SJSA1 (cell line): ENCODE measurements around the gene TSPAN8. TPM values are rescaled to one million over a fixed set of nuclear protein-coding genes. Genes with fewer than 3 reads are reported as not detected.
"Not testable (repeated sequence)": the region's sequence is repeated elsewhere in the genome, so short reads cannot be mapped to it uniquely, and the experiment has no call there.

ENCODE experiments used
- DNase-seq, 2 experiments: peaks; one replicate each; pipeline ENCODE4 v3.0.0-alpha.2; 2015 to 2020; ENCODE audit warnings: low spot score in 2 of 2, low read depth in 1 of 2
- H3K27ac ChIP-seq: fragments of 250-450 bp; sonication (Bioruptor Pico); 2 replicates; pipeline ENCODE4 v1.5.1; 2020; ENCODE audit warnings: mild to moderate bottlenecking, moderate library complexity
- H3K27me3 ChIP-seq: fragments of 250-450 bp; sonication (Bioruptor Pico); replicated peaks from 2 replicates; pipeline ENCODE4 v1.5.1; 2020; ENCODE audit warnings: mild to moderate bottlenecking, moderate library complexity
- H3K36me3 ChIP-seq: fragments of 250-450 bp; sonication (Bioruptor Pico); 2 replicates; pipeline ENCODE4 v1.5.1; 2020; ENCODE audit warnings: mild to moderate bottlenecking
- H3K4me1 ChIP-seq: fragments of 250-450 bp; sonication (Bioruptor Pico); replicated peaks from 2 replicates; pipeline ENCODE4 v1.6.1; 2021; ENCODE audit warnings: mild to moderate bottlenecking
- H3K4me3 ChIP-seq: fragments of 250-450 bp; sonication (Bioruptor Pico); 2 replicates; pipeline ENCODE4 v1.5.1; 2020; ENCODE audit warnings: mild to moderate bottlenecking
- H3K9me3 ChIP-seq: fragments of 250-450 bp; sonication (Bioruptor Pico); replicated peaks from 2 replicates; pipeline ENCODE4 v1.5.1; 2020; ENCODE audit warnings: mild to moderate bottlenecking
- total RNA-seq: library from RNA; depleted of rRNA; stranded (reverse); fragments of >200 nt; shearing (Covaris generic); gene quantifications from 2 replicates; pipeline ENCODE4 v1.2.3, GENCODE V29; 2014

TSPAN8 gene
- total RNA-seq, 1 experiment from 2014 or later, result not detected

DNA sequence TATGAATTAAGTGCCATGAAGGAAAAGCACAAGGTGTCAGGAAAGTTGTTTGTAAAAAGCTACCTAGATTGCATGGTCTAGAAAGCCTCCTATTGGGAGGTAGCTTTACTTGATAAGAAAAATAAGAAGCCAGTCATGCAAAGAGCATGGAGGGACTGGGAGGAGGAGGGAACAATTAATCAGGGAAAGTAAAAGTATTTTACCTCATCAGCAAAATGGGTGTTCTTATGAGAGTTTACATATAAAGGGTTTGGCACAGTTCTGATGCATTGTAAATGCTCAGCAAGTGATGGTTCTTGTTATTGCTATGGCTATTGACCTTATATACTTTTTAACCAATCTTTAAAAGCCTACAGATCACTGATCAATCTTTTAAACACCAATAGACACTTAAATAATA, 17.0 kb upstream of the TSPAN8 start:
- no peak overlapping the region for H3K4me3 ChIP-seq
- H3K27me3 ChIP-seq, result no peaks in the 10 kb centered on the region; the same call in 1 of the 2 replicates
- no peaks in the 10 kb centered on the region for H3K36me3 ChIP-seq
- H3K4me1 ChIP-seq, result peaks cover 24% of the 10 kb centered on the region
- no peaks in the 10 kb centered on the region for H3K9me3 ChIP-seq
- DNase-seq, result no peak
- H3K27ac ChIP-seq, result no peak overlapping the region

DNA sequence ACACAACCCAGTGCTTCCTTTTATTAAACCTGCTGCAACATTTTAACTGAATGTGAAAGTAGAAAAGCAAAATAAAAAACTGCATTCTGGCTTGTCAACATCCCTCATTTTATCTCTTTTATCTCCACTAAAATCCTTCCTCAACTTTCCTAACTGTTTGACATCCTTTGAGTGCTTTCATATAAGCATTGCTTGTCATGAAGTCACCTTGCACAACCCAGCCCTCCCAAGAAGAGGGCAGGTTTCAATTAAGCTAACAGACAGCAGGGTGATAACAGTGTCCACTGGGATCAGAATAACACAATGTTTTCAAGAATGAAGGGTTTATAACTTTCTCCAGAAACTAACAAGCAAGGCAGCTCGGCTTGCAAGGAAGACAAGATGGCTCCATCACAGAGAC, 16.3 kb upstream of the TSPAN8 start:
- H3K36me3 ChIP-seq, result no peaks in the 10 kb centered on the region
- peaks cover 29% of the 10 kb centered on the region for H3K4me1 ChIP-seq
- no peak overlapping the region for H3K4me3 ChIP-seq
- H3K27ac ChIP-seq, result no peak overlapping the region
- H3K27me3 ChIP-seq, result no peaks in the 10 kb centered on the region; the same call in 1 of the 2 replicates
- peak in 1 of 2 experiments; percentile 3 for DNase-seq
- H3K9me3 ChIP-seq, result no peaks in the 10 kb centered on the region

DNA sequence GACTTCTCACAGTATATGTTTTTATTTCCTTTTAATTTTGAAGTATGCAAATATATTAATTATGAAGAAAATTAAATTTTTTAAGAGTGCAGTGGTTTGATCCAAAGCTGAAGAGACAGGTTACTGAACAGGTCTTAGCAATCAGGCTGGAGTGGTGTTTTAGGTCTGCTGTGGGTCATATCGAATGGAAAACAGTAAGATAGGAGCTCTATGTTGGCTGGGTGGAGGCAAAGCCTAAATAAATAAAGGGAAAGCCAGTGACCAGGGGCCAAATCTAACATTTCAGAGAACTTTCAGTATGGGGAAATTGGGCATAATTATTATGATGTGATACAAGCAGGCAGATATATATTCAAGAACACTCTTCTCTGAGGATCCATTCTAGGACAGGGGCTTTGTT, 12.7 kb upstream of the TSPAN8 start:
- H3K36me3 ChIP-seq, result no peaks in the 10 kb centered on the region
- no peaks in the 10 kb centered on the region for H3K9me3 ChIP-seq
- H3K27ac ChIP-seq, result peak overlapping the region; percentile 27
- no peak overlapping the region for H3K4me3 ChIP-seq
- H3K27me3 ChIP-seq, result no peaks in the 10 kb centered on the region; the same call in 1 of the 2 replicates
- peaks cover 33% of the 10 kb centered on the region for H3K4me1 ChIP-seq
- DNase-seq, result no peak

DNA sequence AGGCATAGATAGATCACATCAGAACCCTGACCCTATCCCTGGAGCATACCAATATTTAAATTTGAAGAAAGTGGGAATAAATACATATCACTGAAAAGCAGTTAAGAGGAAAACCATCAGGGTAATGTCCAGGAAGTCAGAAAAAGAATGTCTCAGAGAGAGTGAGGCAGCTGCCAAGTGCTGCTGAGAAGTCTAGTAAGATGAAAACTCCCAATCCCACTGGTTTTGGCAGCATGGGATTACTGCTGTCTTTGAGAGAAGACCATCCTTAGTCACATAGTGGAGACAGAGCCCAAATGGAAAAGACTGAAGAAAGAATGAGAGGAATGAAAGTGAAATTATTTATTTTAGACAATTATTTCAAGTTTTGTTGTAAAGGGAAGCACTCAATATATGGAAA, 11.5 kb upstream of the TSPAN8 start:
- Histone ChIP-seq H3K9me3 (no peaks in the 10 kb centered on the region), H3K27ac (no peak overlapping the region), H3K4me1 (peaks cover 37% of the 10 kb centered on the region), H3K36me3 (no peaks in the 10 kb centered on the region), H3K27me3 (no peaks in the 10 kb centered on the region; the same call in 1 of the 2 replicates), H3K4me3 (no peak overlapping the region)
- DNase-seq, result no peak

DNA sequence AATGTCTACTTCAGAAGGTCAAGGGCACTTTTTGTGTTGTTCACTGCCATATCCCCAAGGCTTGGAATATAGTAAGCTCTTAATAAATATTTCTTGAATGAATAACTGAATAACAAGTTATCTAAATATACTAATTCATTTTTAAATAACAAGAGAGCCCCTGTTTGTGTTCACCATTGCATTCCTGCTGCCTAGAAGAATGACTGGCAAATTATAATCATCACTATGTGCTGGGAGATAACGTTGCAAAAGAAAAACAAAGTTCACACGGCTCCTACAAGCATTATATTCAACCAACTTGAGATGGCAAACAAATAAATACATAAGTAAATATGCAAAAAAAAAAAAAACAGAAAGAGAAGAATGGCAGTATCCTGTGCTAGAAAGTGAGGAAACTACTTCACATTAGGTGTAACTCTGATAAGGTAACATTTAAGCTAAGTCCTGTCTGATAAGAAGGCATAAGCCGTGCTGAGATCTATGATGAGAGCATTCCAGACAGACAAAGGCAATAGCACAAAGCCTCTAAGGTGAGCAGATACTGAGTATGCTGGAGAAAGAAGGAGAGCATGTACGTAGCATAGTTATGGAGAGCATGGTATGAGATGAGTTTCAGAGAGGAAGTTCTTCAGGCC, 9.2 kb upstream of the TSPAN8 start:
- H3K27me3 ChIP-seq, result no peaks in the 10 kb centered on the region; the same call in 1 of the 2 replicates
- H3K27ac ChIP-seq, result no peak overlapping the region
- no peaks in the 10 kb centered on the region for H3K9me3 ChIP-seq
- peaks cover 32% of the 10 kb centered on the region for H3K4me1 ChIP-seq
- no peak overlapping the region for H3K4me3 ChIP-seq
- H3K36me3 ChIP-seq, result no peaks in the 10 kb centered on the region
- DNase-seq, result no peak

DNA sequence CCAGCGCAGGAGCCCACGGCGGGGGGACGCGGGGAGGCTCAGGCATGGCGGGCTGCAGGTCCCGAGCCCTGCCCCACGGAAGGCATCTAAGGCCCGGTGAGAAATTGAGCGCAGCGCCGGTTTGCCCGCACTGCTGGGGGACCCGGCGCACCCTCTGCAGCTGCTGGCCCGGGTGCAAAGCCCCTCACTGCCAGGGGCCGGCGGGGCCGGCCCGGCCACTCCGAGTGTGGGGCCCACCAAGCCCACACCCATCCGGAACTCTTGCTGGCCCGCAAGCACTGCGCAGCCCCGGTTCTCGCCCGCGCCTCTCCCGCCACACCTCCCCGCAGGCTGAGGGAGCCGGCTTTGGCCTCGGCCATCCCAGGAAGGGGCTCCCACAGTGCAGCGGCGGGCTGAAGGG, 8.5 kb upstream of the TSPAN8 start:
- H3K4me1 ChIP-seq, result peaks cover 29% of the 10 kb centered on the region
- H3K4me3 ChIP-seq, result no peak overlapping the region
- H3K27ac ChIP-seq, result no peak overlapping the region
- no peak for DNase-seq
- H3K36me3 ChIP-seq, result no peaks in the 10 kb centered on the region
- H3K9me3 ChIP-seq, result no peaks in the 10 kb centered on the region
- H3K27me3 ChIP-seq, result no peaks in the 10 kb centered on the region; the same call in 1 of the 2 replicates

DNA sequence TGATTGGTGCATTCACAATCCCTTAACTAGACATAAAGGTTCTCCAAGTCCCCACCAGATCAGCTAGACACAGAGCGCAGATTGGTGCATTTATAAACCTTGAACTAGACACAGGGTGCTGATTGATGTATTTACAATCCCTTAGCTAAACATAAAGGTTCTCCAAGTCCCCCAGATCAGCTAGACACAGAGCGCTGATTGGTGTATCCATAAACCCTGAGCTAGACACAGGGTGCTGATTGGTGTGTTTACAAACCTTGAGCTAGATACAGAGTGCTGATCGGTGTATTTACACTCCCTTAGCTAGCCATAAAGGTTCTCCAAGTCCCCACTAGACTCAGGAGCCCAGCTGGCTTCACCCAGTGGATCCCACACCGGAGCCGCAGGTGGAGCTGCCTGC, 8.0 kb upstream of the TSPAN8 start:
- not testable (repeated sequence) for H3K4me3 ChIP-seq, H3K36me3 ChIP-seq, H3K27ac ChIP-seq, H3K27me3 ChIP-seq, DNase-seq, H3K9me3 ChIP-seq
- peaks cover 24% of the 10 kb centered on the region for H3K4me1 ChIP-seq

DNA sequence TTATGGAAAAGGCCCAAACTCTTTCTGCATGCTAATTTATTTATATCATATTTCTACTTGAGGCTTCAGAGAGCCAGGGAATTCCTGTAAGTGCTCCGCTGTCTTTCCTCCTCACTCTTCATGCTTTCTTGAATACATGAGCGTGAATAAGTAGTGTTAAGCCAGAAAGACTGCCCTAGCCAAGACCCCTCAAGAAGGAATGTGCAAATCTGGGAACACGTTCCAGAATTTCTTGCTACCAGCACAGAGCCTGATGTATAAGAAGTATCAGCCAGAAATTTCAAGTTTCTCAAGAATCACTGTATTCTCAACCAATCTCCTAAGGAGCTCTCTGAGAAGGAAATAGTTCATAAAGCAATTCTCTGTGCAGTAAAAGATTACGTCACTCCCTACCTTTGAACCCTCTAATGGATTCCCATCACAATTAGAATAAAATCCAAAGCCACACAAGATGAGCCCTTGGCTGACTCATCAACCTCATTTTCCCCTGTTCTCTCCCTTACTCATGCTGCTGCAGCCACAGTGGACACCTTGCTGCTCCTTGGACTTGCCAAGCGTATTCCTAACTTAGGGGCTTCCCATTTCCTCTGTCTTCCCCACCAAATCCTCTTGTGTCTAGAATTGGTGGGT, 6.9 kb upstream of the TSPAN8 start:
- H3K9me3 ChIP-seq, result no peaks in the 10 kb centered on the region
- DNase-seq, result peak in 1 of 2 experiments; percentile 9
- H3K4me1 ChIP-seq, result peaks cover 13% of the 10 kb centered on the region
- no peak overlapping the region for H3K4me3 ChIP-seq
- H3K27me3 ChIP-seq, result no peaks in the 10 kb centered on the region; the same call in 1 of the 2 replicates
- H3K27ac ChIP-seq, result no peak overlapping the region
- H3K36me3 ChIP-seq, result no peaks in the 10 kb centered on the region

DNA sequence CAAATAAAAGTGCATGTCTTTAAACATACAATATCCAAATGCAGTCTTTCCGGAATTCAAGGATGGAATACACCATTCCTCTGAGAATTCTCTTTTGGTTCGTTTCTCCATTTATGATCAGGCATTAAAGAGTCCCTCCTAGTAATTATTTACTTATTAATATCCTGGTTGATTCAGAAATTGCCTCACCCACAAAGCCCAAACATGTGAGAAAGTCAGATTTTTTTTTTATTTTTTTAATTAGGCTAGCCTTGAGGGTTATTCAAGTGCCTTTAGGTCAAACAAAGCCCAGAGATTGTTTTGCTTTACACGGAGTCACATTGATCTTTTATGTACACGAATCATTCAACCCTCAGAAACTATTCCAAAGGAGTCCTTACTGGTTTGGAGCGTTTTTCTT, 6.4 kb upstream of the TSPAN8 start:
- no peaks in the 10 kb centered on the region for H3K36me3 ChIP-seq
- no peaks in the 10 kb centered on the region for H3K9me3 ChIP-seq
- no peak overlapping the region for H3K4me3 ChIP-seq
- no peak for DNase-seq
- H3K27me3 ChIP-seq, result no peaks in the 10 kb centered on the region; the same call in 1 of the 2 replicates
- H3K4me1 ChIP-seq, result peaks cover 10% of the 10 kb centered on the region; the same call in 1 of the 2 replicates
- H3K27ac ChIP-seq, result no peak overlapping the region

DNA sequence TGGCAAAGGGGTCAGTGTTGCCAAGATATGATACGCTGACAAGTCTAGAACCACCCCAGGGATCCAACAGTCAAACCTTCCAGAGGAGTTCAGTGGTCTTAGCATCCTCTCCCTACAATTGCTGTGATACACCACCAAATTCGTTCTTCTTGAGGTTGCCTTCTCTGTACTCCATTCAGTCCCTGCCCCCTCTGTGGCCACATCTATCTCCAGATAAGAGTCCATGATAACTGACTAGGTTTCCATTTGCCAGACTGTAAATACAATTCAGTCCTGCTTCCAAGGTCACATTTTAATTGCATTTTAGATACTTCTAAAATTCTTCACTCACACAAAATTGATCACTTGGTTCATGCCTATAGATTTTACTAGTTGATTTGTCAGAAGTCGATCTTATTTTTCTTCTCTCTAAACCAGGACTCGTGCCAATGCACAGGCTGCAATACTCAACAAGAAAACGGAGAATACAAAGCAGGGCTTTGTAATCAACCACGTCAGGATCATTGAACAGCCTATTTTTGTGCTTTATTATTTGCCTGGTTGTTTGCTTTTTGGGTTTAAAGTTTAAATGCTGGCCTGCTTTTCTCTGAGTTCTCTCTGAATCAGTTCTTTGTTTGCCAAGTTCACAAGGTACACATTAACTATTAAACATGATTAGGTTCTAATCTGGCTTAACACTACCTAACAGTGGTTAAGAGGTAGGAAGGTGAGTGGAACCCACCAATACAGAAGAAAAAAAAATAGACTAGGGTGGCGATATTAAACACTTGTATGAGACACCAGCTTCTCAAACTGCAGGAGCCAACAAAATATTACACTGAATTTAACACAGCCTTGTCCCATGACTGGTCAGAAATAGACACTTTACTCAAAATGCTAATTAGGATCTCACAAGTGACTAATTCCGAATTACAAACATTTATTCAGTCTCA, 5.3 kb upstream of the TSPAN8 start:
- H3K27ac ChIP-seq, result no peak overlapping the region
- H3K9me3 ChIP-seq, result no peaks in the 10 kb centered on the region
- H3K4me1 ChIP-seq, result peaks cover 10% of the 10 kb centered on the region; the same call in 1 of the 2 replicates
- DNase-seq, result no peak
- H3K4me3 ChIP-seq, result no peak overlapping the region
- H3K36me3 ChIP-seq, result no peaks in the 10 kb centered on the region
- H3K27me3 ChIP-seq, result no peaks in the 10 kb centered on the region; the same call in 1 of the 2 replicates

DNA sequence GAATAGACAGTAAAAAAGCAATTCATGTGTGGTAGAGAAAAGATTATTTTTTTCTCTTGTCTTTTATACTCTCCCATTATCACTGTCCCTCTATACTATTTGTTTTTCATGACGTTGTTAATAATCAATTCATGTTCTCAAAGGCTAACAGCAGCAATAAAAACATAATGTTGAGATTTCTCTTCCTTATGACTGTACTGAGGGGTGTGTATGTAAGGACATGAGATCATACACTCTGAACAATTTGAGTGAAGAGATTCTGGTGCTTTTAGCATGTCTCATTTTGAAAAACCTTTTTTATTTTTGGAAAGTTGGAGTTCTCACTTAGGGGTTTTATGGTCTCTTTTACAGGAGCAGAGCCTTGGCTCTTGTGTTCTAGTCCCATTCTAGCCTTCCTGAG, 3.8 kb upstream of the TSPAN8 start:
- no peak overlapping the region for H3K4me3 ChIP-seq
- DNase-seq, result no peak
- H3K4me1 ChIP-seq, result peaks cover 8% of the 10 kb centered on the region; the same call in 1 of the 2 replicates
- H3K9me3 ChIP-seq, result no peaks in the 10 kb centered on the region
- H3K27me3 ChIP-seq, result no peaks in the 10 kb centered on the region; the same call in 1 of the 2 replicates
- no peaks in the 10 kb centered on the region for H3K36me3 ChIP-seq
- no peak overlapping the region for H3K27ac ChIP-seq

DNA sequence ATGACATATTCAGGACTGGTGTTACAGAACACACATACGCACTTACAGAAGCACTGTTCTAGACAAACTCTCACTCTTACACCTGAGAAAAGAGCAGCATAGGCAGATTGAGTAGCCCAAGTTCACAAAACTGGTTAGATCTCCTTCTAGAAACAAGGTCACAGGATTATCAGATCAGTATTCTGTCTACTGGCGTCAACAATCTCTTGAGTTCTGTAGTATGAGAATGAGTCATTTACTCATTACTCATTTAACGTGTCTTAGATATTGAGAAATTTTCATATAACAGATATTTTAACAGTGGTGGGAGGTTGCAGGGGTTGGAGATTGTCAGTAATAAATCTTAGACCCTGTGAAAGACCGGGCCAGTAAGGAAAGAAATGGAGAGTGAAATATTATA, 2.8 kb upstream of the TSPAN8 start:
- H3K27ac ChIP-seq, result no peak overlapping the region
- no peak overlapping the region for H3K4me3 ChIP-seq
- no peaks in the 10 kb centered on the region for H3K9me3 ChIP-seq
- DNase-seq, result no peak
- peaks cover 5% of the 10 kb centered on the region; the same call in 1 of the 2 replicates for H3K4me1 ChIP-seq
- H3K27me3 ChIP-seq, result no peaks in the 10 kb centered on the region; the same call in 1 of the 2 replicates
- H3K36me3 ChIP-seq, result no peaks in the 10 kb centered on the region

DNA sequence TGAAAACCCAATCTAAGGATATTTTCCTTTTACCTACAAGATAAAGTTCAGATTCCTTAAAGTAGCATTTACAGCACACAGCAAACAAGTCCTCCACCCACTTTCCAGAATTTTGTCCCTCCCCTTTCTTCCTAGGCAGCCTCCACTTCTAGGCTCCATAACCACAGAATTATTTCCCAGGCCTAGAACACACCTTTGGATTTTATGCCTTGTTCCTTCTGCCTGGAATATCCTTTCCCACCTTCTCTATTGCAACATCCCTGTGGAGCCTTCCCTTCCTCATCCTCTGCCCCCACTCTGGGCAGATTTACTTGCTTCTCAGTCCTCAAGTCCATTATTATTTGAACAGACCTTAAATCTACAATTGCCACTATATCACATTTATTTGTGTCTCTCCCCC, 2.1 kb upstream of the TSPAN8 start:
- H3K27ac ChIP-seq, result no peak overlapping the region
- H3K4me1 ChIP-seq, result peaks cover 3% of the 10 kb centered on the region; the same call in 1 of the 2 replicates

More for the DNA sequence above, 2.1 kb upstream of the TSPAN8 start:
- H3K36me3 ChIP-seq, result no peaks in the 10 kb centered on the region
- H3K4me3 ChIP-seq, result no peak overlapping the region
- no peak for DNase-seq
- H3K9me3 ChIP-seq, result no peaks in the 10 kb centered on the region
- H3K27me3 ChIP-seq, result no peaks in the 10 kb centered on the region; the same call in 1 of the 2 replicates
